Cortex of kidney (tissue), 1 donor: ENCODE results near the gene RMND1.

Source experiments
- DNase-seq: peaks from one replicate; lab custom pipeline; 2025; lab: John Stamatoyannopoulos, UW

RMND1 gene

DNA sequence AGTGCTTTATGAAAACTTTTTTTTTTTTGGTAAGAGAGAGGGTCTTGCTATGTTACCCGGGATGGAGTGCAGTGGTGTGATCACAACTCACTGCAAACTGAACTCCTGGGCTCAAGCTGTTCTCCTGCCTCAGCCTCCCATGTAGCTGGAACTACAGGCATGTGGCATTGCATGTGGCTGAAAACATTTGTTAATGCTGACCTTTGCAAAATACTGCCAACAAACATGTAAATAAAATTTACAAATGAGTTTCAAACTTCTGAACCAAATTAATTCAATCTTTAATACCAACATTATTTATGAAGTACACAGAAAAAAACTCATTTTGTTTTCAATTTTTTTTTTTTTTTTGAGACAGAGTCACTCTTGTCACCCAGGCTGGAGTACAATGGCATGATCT is 34.4 kb downstream of the RMND1 start:
- no peak for DNase-seq

- DNase-seq, result no peak
Observed at GRCh38 chr6:151414641-151415260, 37.2 kb downstream of the RMND1 start.

DNA sequence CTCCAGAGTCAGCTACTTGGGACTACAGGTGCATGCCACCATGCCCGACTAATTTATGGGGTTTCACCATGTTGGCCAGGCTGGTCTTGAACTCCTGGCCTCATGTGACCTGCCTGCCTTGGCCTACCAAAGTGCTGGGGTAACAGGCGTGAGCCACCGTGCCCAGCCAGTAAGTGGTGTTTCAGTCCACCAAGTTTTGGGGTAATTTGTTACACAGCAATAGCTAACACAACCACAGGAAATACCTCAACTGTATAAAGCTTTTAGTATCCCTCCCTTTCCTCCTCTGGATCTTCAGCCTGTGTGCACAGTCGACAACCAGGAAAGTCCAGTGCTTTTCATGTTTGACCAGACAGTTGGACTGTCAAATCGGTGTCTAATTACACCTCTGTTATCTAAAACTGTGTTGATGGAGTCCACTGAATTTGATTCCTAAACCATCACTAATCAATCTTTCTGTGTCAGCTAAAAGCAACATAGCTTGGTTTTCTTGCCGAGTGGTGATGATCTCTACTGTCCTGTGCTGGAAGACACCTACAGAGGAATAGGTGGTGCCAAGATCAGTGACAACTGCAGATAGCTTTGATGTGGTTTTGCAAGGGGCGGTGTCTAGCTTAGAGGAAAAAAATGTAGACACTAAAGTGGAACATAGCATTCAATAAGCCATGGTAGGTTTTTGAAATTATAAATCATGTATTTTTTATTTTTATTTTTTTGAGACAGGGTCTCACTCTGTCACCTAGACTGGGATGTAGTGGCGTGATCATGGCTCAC is 38.4 kb downstream of the RMND1 start:
- DNase-seq, result no peak

DNA sequence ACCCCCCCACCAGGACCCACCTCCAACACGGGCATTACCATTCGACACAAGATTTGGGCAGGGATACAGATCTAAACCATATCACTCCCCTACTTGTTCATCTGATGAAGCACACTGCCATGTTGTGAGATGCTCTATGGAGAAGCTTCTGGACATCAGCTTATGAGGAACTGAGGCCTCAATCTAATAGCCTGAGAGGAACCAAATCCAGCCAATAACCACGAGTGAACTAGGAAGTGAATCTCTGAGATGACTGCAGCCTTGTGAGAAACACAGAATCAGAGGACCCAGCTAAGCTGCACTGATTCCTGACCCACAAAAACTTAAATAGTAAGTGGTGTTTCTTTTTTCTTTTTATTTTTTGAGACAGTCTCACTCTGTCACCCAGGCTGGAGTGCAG is 39.0 kb downstream of the RMND1 start:
- DNase-seq, result no peak

GRCh38 chr6:151409679-151410078 is 42.2 kb downstream of the RMND1 start:
- no peak for DNase-seq

DNA sequence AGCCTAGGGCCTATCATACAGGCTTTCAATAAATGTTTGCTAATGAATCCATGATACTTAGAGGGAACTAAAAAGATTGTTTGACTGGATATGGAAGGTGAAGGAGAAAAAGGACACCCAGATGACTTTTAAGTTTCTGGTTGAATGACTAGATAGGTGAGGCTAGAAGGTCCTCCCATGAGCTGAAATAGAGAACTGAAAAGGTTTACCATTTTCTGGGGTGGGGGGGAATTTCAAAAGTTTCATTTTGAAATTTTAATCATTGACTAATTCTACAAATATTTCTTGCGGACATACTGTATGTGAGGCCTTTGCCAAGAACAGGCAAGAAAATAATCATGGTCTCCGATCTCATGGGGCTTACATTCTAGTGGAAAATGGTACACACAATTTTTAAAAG is 42.7 kb downstream of the RMND1 start:
- DNase-seq, result no peak

DNA sequence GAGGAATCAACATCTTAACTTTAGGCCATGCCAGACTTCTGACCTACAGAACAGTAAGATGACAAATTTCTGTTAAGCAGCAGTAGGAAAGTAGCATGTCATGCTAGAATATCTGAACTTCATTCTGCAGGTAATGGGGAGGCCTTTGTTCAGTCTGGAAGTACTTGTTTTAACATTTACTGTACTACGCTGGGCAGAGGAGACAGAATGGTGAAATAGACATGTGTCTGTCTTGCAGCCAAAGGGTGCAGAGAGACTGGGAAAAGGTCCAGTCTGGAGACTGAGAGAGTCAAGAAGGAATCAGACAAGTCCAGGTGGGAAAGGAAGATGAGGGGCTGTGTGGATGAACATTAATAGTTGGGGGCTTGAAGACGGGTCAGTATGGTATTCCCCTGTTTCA is 43.1 kb downstream of the RMND1 start:
- DNase-seq, result no peak

- no peak for DNase-seq
Observed at GRCh38 chr6:151403919-151404308, 48.0 kb downstream of the RMND1 start.

GRCh38 chr6:151402228-151402627 is 49.7 kb downstream of the RMND1 start:
- no peak for DNase-seq

- no peak for DNase-seq
Observed at GRCh38 chr6:151400473-151400872, 51.5 kb downstream of the RMND1 start.

DNA sequence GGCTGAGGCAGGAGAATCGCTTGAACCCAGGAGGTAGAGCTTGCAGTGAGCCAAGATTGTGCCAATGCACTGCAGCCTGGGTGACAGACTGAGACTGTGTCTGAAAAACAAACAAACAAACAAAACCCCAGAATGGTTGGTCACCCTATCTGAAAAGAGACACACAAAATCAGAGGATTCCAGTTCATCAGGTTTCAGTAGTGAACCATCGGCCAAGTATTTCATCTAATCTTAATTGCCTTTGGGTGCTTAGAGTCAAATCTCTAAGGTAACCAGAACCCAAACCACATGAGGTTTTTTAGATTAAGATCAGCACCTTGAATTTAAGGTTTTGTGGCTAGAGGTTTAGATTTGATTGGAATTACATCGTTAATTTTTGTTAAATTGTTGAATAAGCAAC is 52.2 kb downstream of the RMND1 start:
- DNase-seq, result no peak

DNA sequence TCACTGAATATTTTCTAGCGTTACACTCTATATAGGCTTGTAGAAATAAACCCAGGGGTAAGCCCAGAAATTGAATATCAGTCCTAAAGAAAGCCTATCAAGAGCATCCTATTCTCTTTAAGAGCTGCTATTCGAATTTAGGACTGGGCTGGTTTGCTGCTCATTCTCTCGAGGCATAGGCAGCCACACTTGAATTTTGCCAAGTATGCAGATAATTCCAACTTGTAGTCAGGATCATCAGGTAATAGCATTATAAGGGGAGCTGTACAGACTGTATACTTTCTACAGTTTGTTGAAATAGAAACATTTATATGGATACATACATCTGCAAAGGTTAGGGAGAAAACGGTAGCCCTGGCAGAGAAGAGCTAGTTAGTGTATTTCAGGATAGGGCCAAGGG is 58.5 kb downstream of the RMND1 start:
- no peak for DNase-seq

DNA sequence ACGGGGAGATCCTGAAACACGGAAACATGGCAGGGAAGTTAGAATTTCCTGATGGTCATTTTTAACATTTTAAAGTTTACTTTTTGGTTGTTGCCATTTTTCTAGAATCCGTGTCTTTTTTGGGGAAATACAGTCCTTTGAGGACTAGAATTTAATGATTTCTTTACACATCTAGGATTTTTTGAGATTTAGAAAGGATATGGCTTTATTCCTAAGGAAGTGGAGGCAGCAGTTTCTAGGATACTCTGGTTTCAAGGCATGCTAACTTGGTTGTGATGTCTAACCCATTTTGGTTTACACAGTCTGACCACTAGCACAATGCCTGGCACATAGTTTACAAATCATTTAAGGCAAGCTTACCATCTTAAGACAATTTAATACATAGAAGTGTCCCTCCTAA is 59.5 kb downstream of the RMND1 start:
- DNase-seq, result no peak

GRCh38 chr6:151391471-151392413 is 60.2 kb downstream of the RMND1 start, which contains the start of gene ZBTB2:
Gene ZBTB2 (minus strand): TSS chr6:151391559. CDS start chr6:151373637, 17,922 bp downstream.
- DNase-seq, result no peak

GRCh38 chr6:151390851-151391470 is 61.0 kb downstream of the RMND1 start:
- DNase-seq, result no peak

DNA sequence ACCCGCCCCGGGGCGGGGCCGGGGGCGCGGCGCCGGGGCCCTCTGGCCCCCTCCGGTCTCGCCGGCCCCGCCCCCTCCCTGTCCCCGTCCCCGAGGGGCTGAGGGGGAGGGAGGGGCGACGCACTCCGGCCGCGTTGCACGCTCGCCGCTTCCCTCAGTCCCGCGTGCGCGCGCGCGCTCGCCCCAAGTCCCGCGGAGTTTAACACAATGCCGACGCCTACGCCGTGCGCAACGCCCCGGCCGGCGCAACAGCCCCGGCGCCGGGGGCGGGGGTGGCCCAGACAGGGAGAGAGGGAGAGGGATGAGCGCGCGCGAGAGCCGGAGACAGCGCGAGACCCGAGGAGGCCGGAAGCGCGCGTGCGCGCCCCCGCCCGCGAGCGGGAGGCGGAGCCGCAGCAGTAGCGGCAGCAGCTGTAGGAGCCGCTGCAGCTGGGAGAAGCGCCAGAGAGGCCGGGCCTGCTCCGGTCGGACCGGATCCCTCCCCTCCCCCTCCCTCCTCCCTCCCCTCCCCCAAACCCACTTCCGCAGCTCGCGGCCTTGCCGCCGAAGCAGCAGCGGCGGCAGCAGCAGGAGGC is 61.6 kb downstream of the RMND1 start:
- peak; percentile 80 for DNase-seq

DNA sequence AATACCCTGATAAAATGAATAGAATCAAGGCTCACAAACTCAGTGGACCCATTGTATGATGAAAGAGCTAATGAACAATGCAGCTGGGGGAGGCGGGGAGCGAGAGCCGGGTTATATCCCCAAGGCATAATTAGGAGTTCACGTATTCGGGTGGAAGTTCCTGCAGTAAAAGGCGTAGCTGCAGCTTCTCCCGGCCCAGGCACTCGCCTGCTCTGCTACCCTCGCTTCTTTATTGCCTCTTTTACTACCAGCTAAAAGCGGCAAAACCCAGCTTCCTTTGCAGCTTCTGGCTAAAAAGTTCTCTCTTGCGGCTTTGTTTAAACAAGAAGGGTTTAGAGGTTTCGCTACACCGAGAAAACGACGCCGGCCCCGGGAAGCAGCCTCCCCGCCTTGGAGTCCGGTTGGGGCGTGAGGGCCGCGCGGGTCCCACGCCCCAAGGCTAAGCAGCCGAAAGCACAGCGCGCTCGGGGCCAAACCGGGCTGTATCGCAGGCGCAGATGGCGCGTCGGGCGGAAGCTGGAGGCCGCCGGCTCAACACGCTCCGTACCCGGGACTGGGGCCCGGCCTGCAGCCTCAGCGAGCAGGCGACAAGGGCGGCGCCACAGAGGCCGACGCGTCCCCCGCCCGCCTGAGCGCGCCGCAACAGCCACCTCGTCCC is 62.2 kb downstream of the RMND1 start:
- DNase-seq, result no peak

- no peak for DNase-seq
Observed at GRCh38 chr6:151388997-151389617, 62.8 kb downstream of the RMND1 start.

DNA sequence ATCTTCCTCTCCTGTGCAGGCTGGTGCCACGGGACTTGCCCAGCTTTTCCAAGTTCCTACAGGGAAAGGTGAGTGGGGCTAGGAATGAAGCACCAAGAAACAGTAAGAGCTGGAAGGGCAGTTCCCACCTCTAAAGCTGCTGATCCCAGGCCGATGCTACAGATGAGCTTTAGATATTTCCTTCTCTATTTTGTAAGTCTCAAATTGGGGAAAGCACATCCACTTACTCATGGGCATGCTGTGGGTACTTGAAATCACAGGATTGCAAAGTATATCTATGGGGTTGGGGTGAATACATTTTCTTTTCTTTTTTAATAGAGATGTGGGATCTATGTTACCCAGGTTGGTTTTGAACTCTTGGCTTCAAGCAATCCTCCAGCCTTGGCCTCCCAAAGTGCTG is 63.7 kb downstream of the RMND1 start:
- no peak for DNase-seq

DNA sequence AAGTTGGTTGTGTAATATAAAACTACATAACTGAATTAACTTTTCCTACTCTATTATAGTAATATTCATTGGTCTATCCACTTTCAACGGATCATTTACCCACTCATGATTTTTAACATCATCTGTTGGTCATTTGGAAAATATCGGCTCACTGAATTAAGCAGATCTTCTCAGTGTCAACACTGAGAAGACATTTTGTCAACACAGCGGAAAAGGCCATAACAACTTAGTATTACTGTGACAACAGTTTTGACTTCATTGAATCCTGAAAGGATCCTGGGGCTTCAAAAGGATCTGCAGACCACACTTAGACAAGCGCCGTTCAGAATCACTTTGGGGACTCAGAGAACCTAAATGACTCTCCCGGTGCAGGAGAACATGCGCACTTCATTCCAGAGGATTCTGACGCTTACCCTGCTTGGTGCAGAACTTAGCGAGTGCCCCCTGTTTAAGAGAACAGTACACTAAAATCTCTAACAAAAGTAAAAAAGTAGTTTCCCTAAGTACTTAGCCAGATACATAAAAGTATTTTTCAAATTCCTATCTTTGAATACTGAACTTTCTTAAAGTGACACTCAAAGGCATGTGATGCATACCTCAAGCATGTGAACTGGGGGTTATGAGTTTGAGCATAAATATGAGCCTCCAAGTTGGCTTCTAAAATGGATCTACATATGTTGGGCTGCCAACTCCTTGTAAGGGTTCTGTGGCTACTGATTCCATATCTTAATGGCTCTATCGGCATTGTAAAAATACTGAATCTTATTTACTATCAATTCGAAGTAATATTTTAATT is 64.6 kb downstream of the RMND1 start:
- no peak for DNase-seq
